SK-N-SH treated with all-trans-retinoic acid at 6 μM for 48 hours (cell line): ENCODE measurements around the gene TTBK2.

Source experiments
- ARNTL ChIP-seq: fragments of 450-650 bp; formaldehyde crosslinking; IDR thresholded peaks from 2 replicates; pipeline ENCODE4 v1.5.0; 2020; ENCODE audit warnings: low read depth, mild to moderate bottlenecking, moderate library complexity, borderline replicate concordance
- BACH2 ChIP-seq: fragments of 250-450 bp; sonication (Bioruptor Pico); IDR thresholded peaks from 2 replicates; pipeline ENCODE4 v1.9.0; 2021; ENCODE audit warnings: mild to moderate bottlenecking, borderline replicate concordance
- CSDC2 ChIP-seq: fragments of 250-450 bp; sonication (Bioruptor Pico); IDR thresholded peaks from 2 replicates; pipeline ENCODE4 v1.5.0; 2020; ENCODE audit warnings: mild to moderate bottlenecking, moderate library complexity
- ESRRG ChIP-seq: fragments of 250-450 bp; sonication (Bioruptor Pico); IDR thresholded peaks from 2 replicates; pipeline ENCODE4 v1.6.1; 2021; ENCODE audit warnings: mild to moderate bottlenecking
- RARB ChIP-seq: fragments of 250-450 bp; sonication (Bioruptor Pico); IDR thresholded peaks from 2 replicates; pipeline ENCODE4 v1.8.0; 2021; ENCODE audit warnings: mild to moderate bottlenecking, moderate library complexity
- ZFP3 ChIP-seq: fragments of 250-450 bp; sonication (Bioruptor Pico); IDR thresholded peaks from 2 replicates; pipeline ENCODE4 v1.5.0; 2020; ENCODE audit warnings: mild to moderate bottlenecking, moderate library complexity
- ZNF8 ChIP-seq: fragments of 450-650 bp; formaldehyde crosslinking; IDR thresholded peaks from 2 replicates; pipeline ENCODE4 v1.5.0; 2020; ENCODE audit warnings: mild to moderate bottlenecking, moderate library complexity
- TF ChIP-seq, protein P1 (sequence below): fragments of 250-450 bp; sonication (Bioruptor Pico); IDR thresholded peaks from 2 replicates; pipeline ENCODE4 v1.8.0; 2020; ENCODE audit warnings: mild to moderate bottlenecking, moderate library complexity, borderline replicate concordance
- TF ChIP-seq, protein P2 (sequence below): fragments of 250-450 bp; sonication (Bioruptor Pico); IDR thresholded peaks from 2 replicates; pipeline ENCODE4 v1.5.1; 2020; ENCODE audit warnings: low read depth, mild to moderate bottlenecking, moderate library complexity

DNA sequence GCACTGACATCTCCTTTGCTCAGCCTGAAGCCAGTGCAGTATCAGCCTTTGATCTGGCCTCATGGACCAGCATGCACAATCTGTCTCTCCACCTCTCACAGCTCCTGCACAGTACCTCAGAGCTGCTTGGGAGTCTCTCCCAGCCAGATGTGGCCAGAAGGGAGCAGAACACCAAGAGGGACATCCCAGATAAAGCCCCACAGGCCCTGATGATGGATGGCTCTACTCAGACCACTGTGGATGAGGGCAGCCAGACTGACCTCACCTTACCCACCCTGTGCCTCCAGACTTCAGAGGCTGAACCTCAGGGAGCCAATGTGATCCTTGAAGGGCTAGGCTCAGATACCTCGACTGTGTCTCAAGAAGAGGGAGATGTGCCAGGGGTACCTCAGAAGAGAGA, 228.0 kb downstream of the TTBK2 start:
- no peak for TF ChIP-seq ZNF8 (CRISPR knock-in tag)
- TF ChIP-seq BACH2 (CRISPR knock-in tag), result no peak
- TF ChIP-seq, protein P1, sequence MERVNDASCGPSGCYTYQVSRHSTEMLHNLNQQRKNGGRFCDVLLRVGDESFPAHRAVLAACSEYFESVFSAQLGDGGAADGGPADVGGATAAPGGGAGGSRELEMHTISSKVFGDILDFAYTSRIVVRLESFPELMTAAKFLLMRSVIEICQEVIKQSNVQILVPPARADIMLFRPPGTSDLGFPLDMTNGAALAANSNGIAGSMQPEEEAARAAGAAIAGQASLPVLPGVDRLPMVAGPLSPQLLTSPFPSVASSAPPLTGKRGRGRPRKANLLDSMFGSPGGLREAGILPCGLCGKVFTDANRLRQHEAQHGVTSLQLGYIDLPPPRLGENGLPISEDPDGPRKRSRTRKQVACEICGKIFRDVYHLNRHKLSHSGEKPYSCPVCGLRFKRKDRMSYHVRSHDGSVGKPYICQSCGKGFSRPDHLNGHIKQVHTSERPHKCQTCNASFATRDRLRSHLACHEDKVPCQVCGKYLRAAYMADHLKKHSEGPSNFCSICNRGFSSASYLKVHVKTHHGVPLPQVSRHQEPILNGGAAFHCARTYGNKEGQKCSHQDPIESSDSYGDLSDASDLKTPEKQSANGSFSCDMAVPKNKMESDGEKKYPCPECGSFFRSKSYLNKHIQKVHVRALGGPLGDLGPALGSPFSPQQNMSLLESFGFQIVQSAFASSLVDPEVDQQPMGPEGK (CRISPR knock-in tag), result no peak
- TF ChIP-seq ZFP3 (CRISPR knock-in tag), result no peak
- no peak for TF ChIP-seq RARB (CRISPR knock-in tag)
- TF ChIP-seq ESRRG (CRISPR knock-in tag), result no peak
- TF ChIP-seq CSDC2, result no peak
- TF ChIP-seq, protein P2, sequence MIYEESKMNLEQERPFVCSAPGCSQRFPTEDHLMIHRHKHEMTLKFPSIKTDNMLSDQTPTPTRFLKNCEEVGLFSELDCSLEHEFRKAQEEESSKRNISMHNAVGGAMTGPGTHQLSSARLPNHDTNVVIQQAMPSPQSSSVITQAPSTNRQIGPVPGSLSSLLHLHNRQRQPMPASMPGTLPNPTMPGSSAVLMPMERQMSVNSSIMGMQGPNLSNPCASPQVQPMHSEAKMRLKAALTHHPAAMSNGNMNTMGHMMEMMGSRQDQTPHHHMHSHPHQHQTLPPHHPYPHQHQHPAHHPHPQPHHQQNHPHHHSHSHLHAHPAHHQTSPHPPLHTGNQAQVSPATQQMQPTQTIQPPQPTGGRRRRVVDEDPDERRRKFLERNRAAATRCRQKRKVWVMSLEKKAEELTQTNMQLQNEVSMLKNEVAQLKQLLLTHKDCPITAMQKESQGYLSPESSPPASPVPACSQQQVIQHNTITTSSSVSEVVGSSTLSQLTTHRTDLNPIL, result no peak
- no peak for TF ChIP-seq ARNTL (CRISPR knock-in tag)
